Right ventricle myocardium inferior (tissue), 1 donor: Measurements from ENCODE around the gene NT5C. TPM values are rescaled to one million over a fixed set of nuclear protein-coding genes. Genes with fewer than 3 reads are reported as not detected.

Experiments
- ATAC-seq: fragments of 200-7000 bp; cut with Tn5 transposase; one replicate; pipeline ENCODE4 v1.9.1; 2020; ENCODE audit warnings: mild to moderate bottlenecking, moderate library complexity
- DNase-seq: peaks from one replicate; pipeline ENCODE4 v3.0.0; 2021; ENCODE audit errors: missing footprints
- intact Hi-C: fragments of 100-400 bp; cut with DNase I; formaldehyde crosslinking; loops from one replicate; pipeline ENCODE4 v1.11.0; 2022
- total RNA-seq: library from RNA; stranded (reverse); fragmentation: NEBNext Ultra II Directional; extraction: Animal tissue kit (Norgen Biotek cat#: 25700); gene quantifications from one replicate; pipeline ENCODE4 v1.2.1, GENCODE V29; 2021
- donor health status: DM: no; HTN: yes; CAD: no; lungs with severe emphysema.

NT5C gene
- total RNA-seq, 1 donor from 2014 or later, result 24.6 TPM

DNA sequence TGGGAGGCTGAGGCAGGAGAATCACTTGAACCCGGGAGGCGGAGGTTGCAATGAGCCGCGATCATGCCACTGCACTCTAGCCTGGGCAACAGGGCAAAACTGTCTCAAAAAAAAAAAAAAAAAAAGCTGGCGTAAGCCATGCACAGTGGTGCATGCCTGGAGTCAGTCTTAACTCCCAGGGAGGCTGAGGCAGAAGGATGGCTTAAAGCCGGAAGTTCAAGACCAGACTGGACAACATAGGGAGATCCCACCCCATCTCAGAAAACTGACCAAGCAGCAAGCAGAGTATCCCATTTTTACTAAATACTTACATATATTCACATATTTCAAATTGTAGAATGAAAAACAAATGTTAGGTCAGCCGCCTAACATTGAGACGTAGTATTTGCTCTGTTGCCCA is 4.6 kb downstream of the NT5C start:
- ATAC-seq (no peak), DNase-seq (no peak)
- intact Hi-C loops, result no loop called here

DNA sequence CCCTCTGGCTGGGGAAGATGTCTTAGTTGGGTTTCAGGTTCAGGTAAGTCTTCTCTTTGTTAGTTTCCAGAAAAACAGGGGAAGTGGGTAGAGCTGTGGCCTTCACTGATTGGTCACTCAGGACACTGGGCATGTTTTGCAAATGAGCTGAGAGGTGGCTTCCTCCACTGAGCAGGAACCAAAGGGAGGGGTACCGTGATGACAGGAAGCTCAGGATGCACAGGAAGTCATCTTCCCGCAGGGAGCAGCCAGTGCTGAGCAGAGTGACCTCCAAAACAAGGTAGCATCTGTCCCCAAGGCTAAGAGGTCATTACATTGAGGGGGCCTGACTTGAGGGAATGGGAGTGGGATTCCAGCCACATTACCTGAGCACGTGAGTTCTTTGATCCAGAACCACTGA is 5.6 kb downstream of the NT5C start:
- ATAC-seq (no peak), DNase-seq (no peak)
- intact Hi-C loops, result no loop called here

DNA sequence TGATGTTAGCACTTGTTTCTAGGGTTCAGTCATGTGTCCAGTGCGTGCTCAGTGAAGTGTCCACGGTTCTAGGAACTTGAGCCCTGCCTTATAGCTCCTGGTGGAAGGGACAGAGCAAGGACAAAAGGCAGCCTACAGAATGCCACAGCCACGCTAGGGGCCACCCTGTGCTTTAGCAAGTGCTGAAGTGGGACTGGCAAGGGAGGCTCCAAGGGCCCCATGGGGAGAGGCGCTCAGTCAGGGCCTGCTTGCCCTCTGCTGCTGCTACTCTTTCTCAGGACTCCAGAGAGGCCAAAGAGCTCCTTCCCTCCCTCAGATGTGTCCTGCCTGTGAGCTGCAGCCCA is 6.8 kb downstream of the NT5C start:
- DNase-seq, result no peak
- intact Hi-C loops, result no loop called here
- no peak for ATAC-seq

DNA sequence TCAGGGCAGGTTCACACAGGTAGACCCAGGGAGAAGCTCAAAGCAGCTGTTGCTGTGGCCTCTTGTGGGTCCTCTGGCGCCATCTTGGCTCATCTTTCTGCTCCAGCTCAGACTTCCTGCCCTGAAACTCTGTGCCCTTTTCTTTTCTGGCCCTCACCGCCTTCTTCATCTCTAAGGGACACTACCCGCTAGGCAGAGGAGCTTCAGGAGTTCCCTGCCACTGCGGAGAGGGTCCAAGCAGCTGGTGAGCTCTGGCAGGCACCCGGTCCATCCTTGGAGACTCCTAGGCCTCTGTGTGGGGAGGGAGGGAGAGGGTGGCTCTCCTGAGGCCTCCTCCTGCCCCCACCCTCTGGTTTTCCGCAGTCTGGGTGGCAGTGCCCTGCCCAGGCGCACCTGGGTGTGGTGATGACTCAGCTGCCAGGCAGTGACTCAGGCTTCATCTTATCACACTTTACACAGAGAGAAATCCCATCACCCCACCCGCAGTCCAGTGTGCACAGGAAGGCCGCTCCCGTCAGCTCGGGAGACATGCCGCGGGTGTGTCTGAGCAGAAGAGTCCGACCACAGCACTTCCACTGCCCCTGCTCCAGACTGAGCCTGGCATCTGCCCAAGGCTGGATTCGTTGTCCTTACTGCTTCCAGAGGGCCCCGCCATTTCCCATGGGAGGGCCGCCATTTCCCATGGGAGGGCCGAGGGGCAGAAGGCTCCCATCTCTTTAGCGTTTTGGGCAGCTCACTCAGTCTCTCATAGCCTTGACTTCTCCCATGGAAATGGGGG is 7.3 kb downstream of the NT5C start:
- peak; percentile 83 for DNase-seq
- intact Hi-C loops, result no loop called here
- ATAC-seq, result peak; percentile 35

DNA sequence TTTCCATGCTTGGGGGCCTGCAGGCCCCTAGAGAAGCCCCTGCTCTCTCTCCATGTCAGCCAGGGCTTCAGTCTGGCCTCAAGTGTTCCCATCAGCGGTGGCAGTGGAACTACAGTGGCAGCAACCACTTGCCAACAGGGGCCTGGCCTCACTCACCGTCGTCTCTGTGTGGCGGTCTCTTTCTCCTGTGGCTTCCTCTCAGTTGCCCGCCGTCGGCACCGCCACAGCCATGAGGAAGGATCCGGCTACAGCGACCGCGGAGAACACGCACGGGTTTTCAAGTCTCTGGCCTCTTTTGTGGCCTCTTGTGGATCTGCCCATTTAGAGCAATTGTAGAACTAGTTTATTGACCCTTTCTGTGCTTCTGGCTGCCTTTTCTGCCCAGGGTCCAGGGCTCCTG is 13.2 kb downstream of the NT5C start:
- ATAC-seq (no peak), DNase-seq (no peak)
- intact Hi-C loops, result no loop called here

DNA sequence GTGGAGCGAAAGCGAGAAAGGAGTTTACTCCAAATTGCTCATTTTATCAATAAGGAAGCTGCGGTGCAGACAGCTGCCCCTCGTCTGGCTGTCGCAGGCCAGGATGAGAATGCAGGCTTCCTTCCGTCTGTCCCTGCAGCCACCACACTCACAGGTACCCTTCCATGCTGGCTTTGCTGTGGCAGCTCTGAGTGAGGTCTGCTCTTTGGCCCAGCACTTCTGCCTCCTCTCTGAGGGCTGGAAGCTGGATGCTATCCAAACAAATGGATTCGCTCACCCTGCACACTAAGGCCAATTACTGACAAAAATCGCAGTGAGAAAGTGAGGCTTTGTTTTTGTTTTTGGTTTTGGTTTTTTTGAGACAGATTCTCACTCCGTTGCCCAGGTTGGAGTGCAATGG is 14.8 kb downstream of the NT5C start:
- ATAC-seq (no peak), DNase-seq (no peak)
- intact Hi-C loops, result no loop called here

DNA sequence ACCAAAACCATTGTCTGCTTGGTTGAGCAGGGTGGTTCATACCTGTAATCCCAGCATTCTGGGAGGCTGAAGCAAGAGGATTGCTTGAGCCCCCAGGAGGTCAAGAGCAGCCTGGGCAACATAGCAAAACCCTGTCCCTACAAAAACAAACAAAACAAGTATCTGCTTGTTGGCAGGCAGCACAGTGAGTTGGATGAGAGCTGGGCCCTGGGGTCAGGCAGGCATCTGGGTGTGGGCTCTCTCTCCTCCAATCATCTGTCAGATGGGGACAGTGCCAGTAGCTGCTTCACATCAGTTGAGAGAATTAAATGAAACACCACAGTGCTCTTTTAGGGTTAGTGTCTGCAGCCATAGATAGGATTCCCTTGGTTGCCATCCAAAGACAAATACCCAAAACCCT is 16.0 kb downstream of the NT5C start:
- intact Hi-C loops, result loop anchor here (2.0 kb wide), 2 partner anchors 15 to 85 kb away; partner anchors contain the start of gene NT5C
- no peak for ATAC-seq
- DNase-seq, result no peak

DNA sequence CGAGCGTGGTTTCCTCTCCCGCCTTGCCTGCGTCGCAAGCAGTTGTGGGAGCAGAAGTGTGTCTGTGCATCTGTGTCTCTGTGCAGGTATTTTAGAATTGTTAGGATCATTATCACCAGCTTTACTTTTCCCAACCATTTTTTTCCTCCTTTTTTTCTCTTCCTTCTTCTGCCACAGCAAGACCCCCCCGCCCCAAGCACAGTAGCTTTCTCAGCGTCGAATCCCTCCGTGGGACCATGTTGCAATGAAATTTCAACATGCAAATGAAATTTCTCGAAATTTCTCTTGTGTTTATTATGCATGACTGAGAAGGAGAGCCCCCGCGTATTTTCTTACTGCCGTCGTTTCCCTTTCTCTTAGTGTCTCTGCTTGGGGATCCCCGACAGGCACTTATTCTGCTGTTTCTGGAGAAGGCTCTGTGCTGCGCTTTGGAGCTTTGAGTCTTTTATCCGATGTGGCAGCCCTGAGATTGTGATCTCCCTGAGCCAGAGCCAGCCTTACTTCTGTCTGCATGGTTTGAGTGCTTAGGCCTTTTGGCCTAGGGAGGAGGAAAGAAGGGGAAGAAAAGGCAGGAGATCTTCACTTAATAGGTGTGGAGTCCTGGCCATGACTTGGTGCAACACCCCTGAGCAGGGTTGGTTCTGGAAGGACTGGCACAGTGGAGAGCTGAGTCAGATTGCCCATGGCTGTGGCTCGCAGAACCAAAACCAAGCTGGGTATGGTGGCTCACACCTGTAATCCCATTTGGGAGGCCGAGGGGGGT is 16.8 kb downstream of the NT5C start:
- DNase-seq, result no peak
- intact Hi-C loops, result loop anchor here (1.0 to 2.0 kb wide), 4 partner anchors 16 to 86 kb away; partner anchors contain the start of gene NT5C
- no peak for ATAC-seq

DNA sequence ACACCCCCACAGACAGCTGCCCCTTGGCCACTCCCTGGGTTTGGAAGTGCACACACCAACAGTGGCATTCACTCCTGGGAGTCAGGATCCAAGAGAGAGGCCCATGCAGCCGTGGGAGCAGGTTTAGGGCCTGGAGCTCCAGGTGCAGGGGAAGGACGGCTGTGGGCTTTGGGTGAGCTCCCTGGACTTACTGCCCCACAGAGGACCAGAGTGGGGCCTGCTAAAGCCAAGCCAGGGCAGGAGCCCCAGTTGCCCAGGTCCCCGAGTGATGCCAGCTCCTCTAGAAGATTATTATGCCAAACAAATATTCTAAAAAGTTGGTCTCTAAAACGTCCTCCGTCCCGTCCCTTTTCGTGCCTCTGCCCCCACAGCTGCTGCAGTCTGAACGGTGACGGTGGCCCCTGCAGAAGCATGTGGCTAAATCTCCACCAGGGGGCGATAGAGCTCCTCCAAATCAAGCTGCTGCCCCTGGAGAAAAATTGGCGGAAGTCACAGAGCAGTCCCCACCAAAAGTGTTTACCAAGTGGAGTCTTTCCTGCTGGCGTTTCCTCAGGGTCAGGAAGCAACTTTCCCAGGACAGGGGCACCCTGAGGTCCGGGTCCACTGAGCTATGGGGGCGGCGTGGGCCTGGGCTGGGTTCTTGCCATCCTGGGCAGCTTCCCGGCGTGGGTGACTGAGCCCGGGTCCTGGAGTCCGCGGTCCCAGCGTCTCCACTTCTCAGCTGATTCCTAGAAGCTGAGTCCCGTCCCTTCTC is 17.6 kb downstream of the NT5C start:
- ATAC-seq (peak; percentile 79), DNase-seq (peak; percentile 87)
- intact Hi-C loops, result loop anchor here (1.0 to 2.0 kb wide), 4 partner anchors 17 to 87 kb away; partner anchors contain the start of gene NT5C

DNA sequence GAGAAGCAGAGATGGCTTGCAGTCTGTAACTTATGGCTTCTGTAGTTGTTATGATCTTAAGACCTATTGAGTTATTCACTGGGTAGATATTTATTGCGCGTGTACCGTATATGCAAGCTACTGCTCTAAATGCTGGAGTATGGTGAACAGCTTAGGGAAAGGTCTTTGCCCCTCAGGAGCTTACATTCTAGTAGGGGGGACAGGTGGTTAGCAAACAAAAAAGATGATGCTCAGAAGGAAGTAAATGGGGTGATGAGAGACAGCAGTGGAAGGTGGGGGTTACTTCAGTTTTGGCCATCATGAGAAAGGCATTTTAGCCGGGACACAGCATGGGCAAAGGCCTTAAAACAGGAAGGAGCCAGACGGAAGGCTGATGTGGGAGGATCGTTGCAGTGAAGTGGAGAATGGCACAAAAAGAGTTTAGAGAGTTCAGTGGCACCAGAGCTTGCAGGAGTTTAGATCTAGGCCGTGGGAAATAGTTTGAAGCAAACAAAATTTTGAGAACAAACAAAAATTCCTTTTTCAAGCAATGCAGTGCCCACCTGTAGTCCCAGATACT is 19.7 kb downstream of the NT5C start:
- intact Hi-C loops, result no loop called here
- no peak for ATAC-seq
- DNase-seq, result no peak

DNA sequence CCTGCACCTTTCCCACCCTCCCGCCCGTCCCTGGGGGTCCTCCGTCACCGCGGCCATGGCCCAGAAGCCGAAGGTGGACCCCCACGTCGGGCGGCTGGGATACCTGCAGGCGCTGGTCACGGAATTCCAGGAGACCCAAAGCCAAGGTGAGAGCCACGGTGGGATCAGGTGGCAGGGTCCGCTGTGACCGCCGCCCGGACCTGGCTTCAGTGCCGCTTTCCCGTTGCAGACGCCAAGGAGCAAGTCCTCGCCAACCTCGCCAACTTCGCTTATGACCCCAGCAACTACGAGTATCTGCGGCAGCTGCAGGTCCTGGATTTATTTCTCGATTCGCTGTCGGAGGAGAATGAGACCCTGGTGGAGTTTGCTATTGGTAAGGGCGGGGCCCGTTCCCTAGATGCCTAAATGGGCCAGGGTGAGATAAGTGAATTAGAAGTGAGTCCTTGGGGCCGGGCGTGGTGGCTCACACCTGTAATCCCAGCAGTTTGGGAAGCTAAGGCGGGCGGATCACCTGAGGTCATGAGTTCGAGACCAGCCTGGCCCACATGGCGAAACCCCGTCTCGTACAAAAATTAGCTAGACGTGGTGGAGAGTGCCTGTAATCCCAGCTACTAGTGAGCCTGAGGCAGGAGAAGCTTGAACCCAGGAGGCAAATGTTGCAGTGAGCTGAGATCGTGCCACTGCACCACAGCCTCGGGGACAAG is 21.2 kb downstream of the NT5C start:
- DNase-seq (no peak), ATAC-seq (no peak)
- intact Hi-C loops, result no loop called here

DNA sequence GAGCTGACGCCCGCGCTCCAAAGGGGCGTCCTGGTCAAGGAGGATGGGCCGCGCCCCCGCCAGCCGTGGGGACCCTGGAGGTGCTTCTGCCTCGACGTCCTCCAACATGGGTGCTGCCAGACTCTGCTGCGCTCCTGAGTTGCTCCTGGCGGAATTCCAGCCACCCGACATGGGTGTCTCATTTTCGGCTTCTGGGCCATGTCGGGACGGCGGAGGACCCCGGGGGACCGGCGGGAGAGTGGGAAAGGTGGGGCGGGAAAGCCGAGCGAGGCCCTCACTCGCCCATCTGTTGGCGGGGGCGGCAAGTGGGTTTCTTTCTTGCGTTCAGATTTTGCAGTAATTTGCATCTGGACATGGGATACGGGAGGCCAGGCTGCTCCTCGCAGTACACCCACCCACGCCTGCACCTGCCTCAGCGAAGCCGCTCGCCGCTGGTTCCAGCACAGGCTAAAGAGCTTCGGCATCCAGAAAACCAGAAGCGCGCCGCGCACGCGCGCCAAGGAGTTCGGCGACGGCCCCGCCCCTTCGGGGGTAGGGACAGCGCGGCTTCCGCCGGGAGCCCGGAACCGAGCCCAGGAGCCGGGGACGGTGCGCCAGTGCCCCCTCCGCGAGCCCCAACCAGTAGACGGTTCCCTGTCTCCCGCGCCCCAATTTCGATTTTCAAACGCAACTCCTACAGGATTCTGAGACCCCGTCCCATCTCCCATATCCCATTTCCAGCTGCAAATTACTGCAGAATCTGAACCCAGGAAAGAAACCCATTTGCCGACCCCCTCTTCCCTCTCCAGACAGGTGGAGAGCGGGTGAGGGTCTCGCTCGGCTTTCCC is 21.9 kb downstream of the NT5C start, which contains the start of gene ARMC7:
TSS of gene ARMC7 (plus strand) at position 563 of the 827 bp plus-strand sequence. CDS start 320 bp downstream, outside the sequence.
- peak; percentile 95 for DNase-seq
- peak; percentile 92 for ATAC-seq
- intact Hi-C loops, result loop anchor here (5.0 kb wide), 1 partner anchor 147 kb away; no protein-coding TSS in a partner anchor

DNA sequence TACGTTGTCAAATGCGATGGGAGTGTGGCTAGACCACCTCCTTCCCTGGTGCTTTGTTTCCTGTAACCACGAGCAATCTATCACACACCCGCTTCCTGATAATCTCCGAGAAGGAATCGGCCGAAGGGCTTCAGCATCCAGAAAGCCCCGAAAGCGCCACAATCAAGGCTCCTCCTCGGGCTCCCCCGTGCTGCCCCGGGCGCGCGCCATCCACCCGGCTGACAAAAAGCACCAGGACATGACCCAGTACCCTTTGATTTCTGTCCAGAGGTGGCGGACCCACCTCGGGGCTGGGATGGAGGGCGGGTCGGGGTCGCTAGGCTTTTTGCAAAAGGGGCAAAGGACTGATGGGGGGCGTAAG is 22.5 kb downstream of the NT5C start:
- ATAC-seq (no peak), DNase-seq (no peak)
- intact Hi-C loops, result loop anchor here (5.0 kb wide), 1 partner anchor 147 kb away; no protein-coding TSS in a partner anchor

DNA sequence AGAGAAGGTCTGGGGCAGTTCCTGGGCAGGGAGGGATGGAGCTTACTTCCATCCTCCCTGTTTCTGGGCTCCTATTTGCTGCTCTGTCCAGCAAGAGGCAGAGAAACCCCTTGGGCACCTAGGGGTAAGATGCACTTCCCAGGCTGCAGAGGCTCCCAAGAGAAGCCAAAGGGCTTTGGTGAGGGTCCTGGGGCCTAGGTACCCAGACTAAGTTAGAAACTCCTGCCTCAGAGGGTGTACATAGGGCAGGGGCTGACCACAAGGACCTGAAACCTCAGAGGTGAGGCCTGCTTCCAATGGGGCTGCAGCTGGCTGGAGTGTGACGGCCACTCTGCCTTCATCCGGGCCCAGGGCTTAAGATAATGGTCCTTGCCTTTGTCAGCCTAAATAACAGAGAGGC is 23.3 kb downstream of the NT5C start:
- no peak for DNase-seq
- intact Hi-C loops, result loop anchor here (5.0 kb wide), 1 partner anchor 146 kb away; no protein-coding TSS in a partner anchor
- ATAC-seq, result no peak

DNA sequence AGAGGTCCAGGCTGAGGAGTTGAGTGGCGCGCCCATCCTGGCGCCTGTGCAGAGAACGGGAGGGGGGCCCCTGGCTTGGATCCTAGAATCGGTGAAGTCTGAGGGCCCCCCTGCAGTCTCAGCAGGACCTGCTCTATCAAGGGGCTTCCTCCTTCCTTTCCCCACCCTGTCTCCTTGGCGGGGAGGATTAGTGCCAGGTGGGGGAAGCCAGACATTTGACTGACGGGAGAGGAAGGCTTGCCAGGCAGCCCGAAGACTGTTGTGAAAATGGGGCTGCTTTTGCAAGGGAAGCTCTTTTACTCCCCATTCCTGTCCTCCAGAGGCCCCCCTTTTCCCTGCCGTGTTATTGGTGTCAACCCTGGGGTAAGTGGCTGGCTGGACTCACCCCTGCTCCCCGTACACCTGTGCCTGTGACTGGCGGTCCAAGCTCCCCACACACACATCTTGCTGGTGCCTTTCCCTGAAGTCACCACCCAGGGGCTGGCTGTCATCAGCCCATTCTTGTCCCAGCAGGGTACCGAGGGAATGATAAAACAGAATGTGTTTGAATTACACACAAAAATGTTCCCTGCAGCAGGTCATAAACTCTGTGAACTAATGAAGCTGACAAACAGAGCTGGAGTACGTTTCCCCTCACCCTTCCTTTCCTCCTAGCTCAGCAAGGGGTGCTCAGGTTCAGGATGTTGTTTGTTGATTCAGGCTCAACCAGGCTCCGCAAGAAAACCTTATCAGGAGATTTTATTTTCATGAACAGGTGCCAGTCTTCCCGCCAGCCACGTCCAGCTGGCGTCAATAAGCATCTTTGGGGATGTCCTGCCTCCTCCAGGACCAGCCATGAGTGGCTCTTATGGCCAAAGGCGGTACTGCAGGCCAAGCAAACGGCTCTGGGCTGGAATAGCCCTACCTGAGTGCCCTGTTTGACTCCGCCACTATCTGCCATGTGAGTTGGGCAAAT is 26.1 kb downstream of the NT5C start:
- intact Hi-C loops, result loop anchor here (5.0 kb wide), 1 partner anchor 143 kb away; no protein-coding TSS in a partner anchor
- no peak for DNase-seq
- ATAC-seq, result no peak
